NK-92 treated with Interleukin-12 subunit alpha and Interleukin-12 subunit beta, amount 100 ng/mL, for 24 hours (cell line): ENCODE data around the gene OR4L1.
"Not testable (repeated sequence)": the region's sequence is repeated elsewhere in the genome, so short reads cannot be mapped to it uniquely, and the experiment has no call there.

ENCODE experiments used
- DNase-seq: peaks from one replicate; lab custom pipeline; 2025; lab: John Stamatoyannopoulos, UW

OR4L1 gene

GRCh38 chr14:20059745-20060144 lies at the start of gene OR4L1:
Gene OR4L1 (plus strand): TSS chr14:20060045. CDS start chr14:20060045, 0 bp downstream.
- no peak for DNase-seq

GRCh38 chr14:20019257-20019865 lies 40.5 kb upstream of the OR4L1 start, which contains the start of gene OR4K14:
Gene OR4K14 (minus strand): TSS chr14:20019307. CDS start chr14:20015193, 4,114 bp downstream.
- no peak for DNase-seq

- DNase-seq = no peak
These were observed 28.8 kb upstream of the OR4L1 start for GRCh38 chr14:20031058-20031457.

- DNase-seq = no peak
These were observed 24.4 kb upstream of the OR4L1 start for GRCh38 chr14:20035449-20035848.

DNA sequence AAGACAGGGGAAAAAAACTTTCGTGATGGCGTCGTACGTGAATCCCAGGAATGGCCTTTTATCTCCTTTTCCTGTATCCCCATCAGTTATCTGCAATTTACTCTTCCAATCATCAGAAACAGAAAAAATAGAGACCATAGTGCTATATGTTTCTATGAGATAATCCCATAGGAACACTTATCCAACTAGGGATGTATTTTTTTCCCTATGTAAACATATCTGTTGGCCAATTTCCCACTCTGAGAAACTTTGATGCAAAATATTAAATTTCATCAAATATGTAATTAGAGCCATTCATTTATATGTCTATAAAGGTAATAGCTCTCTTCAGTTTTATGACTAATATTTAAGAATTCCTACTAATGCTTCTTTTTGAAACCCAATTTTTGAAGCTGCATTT lies 23.9 kb upstream of the OR4L1 start, which contains the start of gene OR4K13:
Gene OR4K13, minus strand, starts transcription at position 101 of the 400 bp plus-strand sequence. CDS start 1,280 bp downstream, outside the sequence.
- no peak for DNase-seq

DNA sequence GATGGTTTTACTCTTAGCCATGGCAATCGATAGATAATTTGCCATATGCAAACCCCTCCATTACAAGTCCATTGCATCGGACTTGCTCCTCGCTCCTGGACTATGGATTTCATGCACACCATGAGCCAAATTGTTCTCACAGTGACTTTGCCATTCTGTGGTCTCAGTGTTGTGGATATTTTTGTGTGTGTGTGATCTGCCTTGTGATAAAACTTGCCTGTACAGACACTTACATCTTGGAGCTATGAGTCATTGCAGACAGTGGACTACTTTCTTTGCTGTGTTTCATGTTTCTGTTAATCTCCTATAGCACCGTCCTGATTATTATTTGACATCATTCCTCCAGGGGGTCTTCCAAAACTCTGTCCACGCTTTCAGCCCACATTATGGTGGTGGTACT lies 15.6 kb upstream of the OR4L1 start:
- DNase-seq = no peak

DNA sequence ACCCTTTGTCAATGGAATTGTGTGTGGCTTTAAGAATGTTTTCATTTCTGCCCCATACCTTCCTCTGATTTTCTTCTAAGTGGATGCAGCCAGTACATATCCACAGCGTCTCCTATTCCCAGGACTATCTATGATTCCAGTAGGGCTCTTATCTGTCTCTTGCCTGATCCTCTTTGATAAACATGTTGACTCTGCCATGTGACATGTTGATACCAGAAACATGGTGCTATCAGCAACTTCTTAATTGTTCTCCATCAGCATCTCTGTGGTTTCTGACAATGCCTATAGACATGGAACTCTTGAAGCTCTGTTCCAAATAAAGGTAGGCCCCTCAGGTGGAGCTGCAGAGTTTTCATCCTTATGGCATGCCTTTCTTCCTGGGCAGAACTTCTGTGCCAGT lies 11.6 kb upstream of the OR4L1 start:
- no peak for DNase-seq

- no peak for DNase-seq
These were observed 32.2 kb downstream of the OR4L1 start for GRCh38 chr14:20092050-20092449.

GRCh38 chr14:20093442-20093841 lies 33.6 kb downstream of the OR4L1 start:
- no peak for DNase-seq

- DNase-seq = not testable (repeated sequence)
These were observed 39.3 kb downstream of the OR4L1 start for GRCh38 chr14:20098926-20099770.

- DNase-seq = no peak
These were observed 50.6 kb downstream of the OR4L1 start, which contains the start of gene OR4K17 for GRCh38 chr14:20110438-20110837. Gene OR4K17 (plus strand): TSS chr14:20110739. CDS start chr14:20117500, 6,761 bp downstream.
